ENCODE results near the gene RAB31. TPM values are rescaled to one million over a fixed set of nuclear protein-coding genes. Genes with fewer than 3 reads are reported as not detected.

The RAB31 gene
- total RNA-seq, 4 donors from 2014 or later = 27.1 to 54.4 (median 44.3) TPM

- Histone ChIP-seq H3K36me3 (no peaks in the 10 kb centered on the region), H3K27ac (no peak overlapping the region), H3K4me3 (no peak overlapping the region), H3K9me3 (no peaks in the 10 kb centered on the region), H3K4me1 (peaks cover 0 to 15% (median 10%) of the 10 kb centered on the region in 4 donors), H3K27me3 (no peaks in the 10 kb centered on the region)
- WGBS, 2 donors = 91 to 93% methylated on average over 5 of the region's 5 CpGs
- DNase-seq (ENCODE audit: low spot score in 2 of 2) = no peak
- no peak for TF ChIP-seq EP300 (IDR thresholded peaks at IDR 0.05)
- TF ChIP-seq CTCF (IDR thresholded peaks at IDR 0.05) = no peak
- TF ChIP-seq POLR2A (IDR thresholded peaks at IDR 0.05) = no peak
These were observed 203.1 kb downstream of the RAB31 start for GRCh38 chr18:9911226-9911625.

Small RNA genes lying within 50 kb of the gene (small RNA-seq; reads per million reads assigned to genes)
- gene RN7SL862P (not detected), gene RNA5SP449 (not detected)

Other genes starting within 250 kb of the RAB31 start
- 100 to 1,000 TPM in 2 of 4 donors, 10 to 100 TPM in 2; 93.3 to 118 (median 99.5) TPM for gene RALBP1, start 232.8 kb upstream of the RAB31 start, total RNA-seq
- 100 to 1,000 TPM in 3 of 4 donors, 10 to 100 TPM in 1; 97.7 to 124 (median 102) TPM for gene PPP4R1, start 93.7 kb upstream of the RAB31 start, total RNA-seq
- gene TXNDC2, start 177.7 kb downstream of the RAB31 start, total RNA-seq = under 1 TPM in 1 of 4 donors, not detected in 3; 0.20 TPM
- gene VAPA, start 205.7 kb downstream of the RAB31 start, total RNA-seq = 100 to 1,000 TPM; 208 to 233 (median 221) TPM

Data from tibial nerve (tissue), 4 donors.